GM21529 (cell line): Measurements from ENCODE around the gene INSYN2B.

ENCODE experiments used
- ATAC-seq: cut with Tn5 transposase; IDR thresholded peaks from one replicate; pipeline ENCODE4 v1.9.1; 2021; ENCODE audit not compliant: unreplicated experiment

INSYN2B gene

GRCh38 chr5:169895926-169896325 lies 84.4 kb downstream of the INSYN2B start:
- ATAC-seq = no peak

- no peak for ATAC-seq
These were observed 86.7 kb downstream of the INSYN2B start for GRCh38 chr5:169893571-169893970.

- ATAC-seq = no peak
These were observed 87.3 kb downstream of the INSYN2B start for GRCh38 chr5:169893010-169893409.

GRCh38 chr5:169889572-169889971 lies 90.7 kb downstream of the INSYN2B start:
- ATAC-seq = no peak

- ATAC-seq = no peak
These were observed 93.6 kb downstream of the INSYN2B start for GRCh38 chr5:169886677-169887076.

GRCh38 chr5:169886033-169886432 lies 94.3 kb downstream of the INSYN2B start:
- ATAC-seq = peak; percentile 59

- no peak for ATAC-seq
These were observed 98.5 kb downstream of the INSYN2B start for GRCh38 chr5:169881702-169882303.

- no peak for ATAC-seq
These were observed 99.5 kb downstream of the INSYN2B start for GRCh38 chr5:169880785-169881184.

- peak; percentile 87 for ATAC-seq
These were observed 100.2 kb downstream of the INSYN2B start for GRCh38 chr5:169880012-169880663.

GRCh38 chr5:169876386-169876785 lies 103.9 kb downstream of the INSYN2B start:
- ATAC-seq = no peak

- no peak for ATAC-seq
These were observed 104.6 kb downstream of the INSYN2B start for GRCh38 chr5:169875731-169876130.

- ATAC-seq = no peak
These were observed 105.1 kb downstream of the INSYN2B start for GRCh38 chr5:169875091-169875728.

GRCh38 chr5:169874621-169875020 lies 105.7 kb downstream of the INSYN2B start:
- no peak for ATAC-seq

GRCh38 chr5:169873642-169874041 lies 106.7 kb downstream of the INSYN2B start:
- ATAC-seq = no peak

- ATAC-seq = no peak
These were observed 108.3 kb downstream of the INSYN2B start for GRCh38 chr5:169871826-169872490.

- ATAC-seq = no peak
These were observed 110.1 kb downstream of the INSYN2B start for GRCh38 chr5:169870211-169870610.

GRCh38 chr5:169869066-169869465 lies 111.2 kb downstream of the INSYN2B start:
- ATAC-seq = no peak

- ATAC-seq = no peak
These were observed 112.9 kb downstream of the INSYN2B start for GRCh38 chr5:169867347-169867746.

- ATAC-seq = no peak
These were observed 115.8 kb downstream of the INSYN2B start for GRCh38 chr5:169864483-169864882.

GRCh38 chr5:169862391-169862811 lies 117.9 kb downstream of the INSYN2B start:
- no peak for ATAC-seq

GRCh38 chr5:169861934-169862333 lies 118.4 kb downstream of the INSYN2B start:
- ATAC-seq = no peak

GRCh38 chr5:169861433-169861832 lies 118.9 kb downstream of the INSYN2B start:
- no peak for ATAC-seq
